Neural cell (in vitro differentiated cells): ENCODE measurements around the gene MCM3AP. TPM values are rescaled to one million over a fixed set of nuclear protein-coding genes. Genes with fewer than 3 reads are reported as not detected.

Source experiments
- H2AFZ ChIP-seq: fragments of 200-600, 300-800 bp; sonication (generic), shearing (Covaris generic); 2 replicates; pipeline ENCODE4 v1.6.0; 2014; ENCODE audit warnings: low read depth, mild to moderate bottlenecking, antibody characterized with exemption, low read length, moderate library complexity
- H3F3A ChIP-seq: fragments of 200-600 bp; shearing (Covaris generic); 2 replicates; pipeline ENCODE4 v1.6.1; 2016; ENCODE audit warnings: mild to moderate bottlenecking, moderate library complexity, mixed read lengths, antibody characterized with exemption, low read length; ENCODE audit not compliant: insufficient read depth, poor library complexity, severe bottlenecking
- H3K27ac ChIP-seq: fragments of 200-600, 300-800 bp; sonication (generic), shearing (Covaris generic); 2 replicates; pipeline ENCODE4 v1.5.1; 2014; ENCODE audit warnings: mild to moderate bottlenecking, low read length, moderate library complexity
- H3K27me3 ChIP-seq: fragments of 300-800, 200-600 bp; sonication (generic), shearing (Covaris generic); 2 replicates; pipeline ENCODE4 v1.6.0; 2014; ENCODE audit warnings: mild to moderate bottlenecking, low read depth, low read length, moderate library complexity; ENCODE audit not compliant: insufficient read depth
- H3K36me3 ChIP-seq: fragments of 300-800, 200-600 bp; sonication (generic), shearing (Covaris generic); 2 replicates; pipeline ENCODE4 v1.5.1; 2014; ENCODE audit warnings: mild to moderate bottlenecking, antibody characterized with exemption, low read length, moderate library complexity; ENCODE audit not compliant: insufficient read depth
- H3K4me2 ChIP-seq: fragments of 300-800, 200-600 bp; sonication (generic), shearing (Covaris generic); 2 replicates; pipeline ENCODE4 v1.6.0; 2014; ENCODE audit warnings: mild to moderate bottlenecking, low read length
- H3K4me3 ChIP-seq: fragments of 300-800, 200-600 bp; sonication (generic), shearing (Covaris generic); 2 replicates; pipeline ENCODE4 v1.5.1; 2014; ENCODE audit warnings: mild to moderate bottlenecking, low read length, moderate library complexity
- H3K79me2 ChIP-seq: fragments of 200-600 bp; shearing (Covaris generic); replicated peaks from 2 replicates; pipeline ENCODE4 v1.6.0; 2014; ENCODE audit warnings: mild to moderate bottlenecking, low read length, moderate library complexity; ENCODE audit not compliant: insufficient read depth
- H3K9ac ChIP-seq: fragments of 300-800, 200-600 bp; sonication (generic), shearing (Covaris generic); 2 replicates; pipeline ENCODE4 v1.6.1; 2016; ENCODE audit warnings: mild to moderate bottlenecking, low read length, mixed read lengths
- H3K9me2 ChIP-seq: fragments of 200-600 bp; shearing (Covaris generic); 2 replicates; pipeline ENCODE4 v1.6.1; 2016; ENCODE audit warnings: mild to moderate bottlenecking, low read length, mixed read lengths; ENCODE audit not compliant: insufficient read depth
- H3K9me3 ChIP-seq: fragments of 200-600, 300-800 bp; sonication (generic), shearing (Covaris generic); 2 replicates; pipeline ENCODE4 v1.6.1; 2016; ENCODE audit warnings: mild to moderate bottlenecking, mixed run types, low read length, moderate library complexity, mixed read lengths
- H4K20me1 ChIP-seq: fragments of 200-600 bp; shearing (Covaris generic); 2 replicates; pipeline ENCODE4 v1.6.1; 2016; ENCODE audit warnings: mild to moderate bottlenecking, mixed run types; ENCODE audit not compliant: insufficient read depth
- EP300 ChIP-seq: fragments of 450-650 bp; conservative IDR thresholded peaks from 2 replicates; pipeline ENCODE4 v1.6.1; 2014; ENCODE audit warnings: antibody characterized with exemption, mild to moderate bottlenecking, moderate library complexity; ENCODE audit not compliant: poor library complexity, severe bottlenecking
- EZH2 ChIP-seq: fragments of 200-600, 300-800 bp; shearing (Covaris generic), sonication (generic); IDR thresholded peaks from 2 replicates; pipeline ENCODE4 v1.6.1; 2014; ENCODE audit warnings: antibody characterized with exemption, low read length, borderline replicate concordance, mild to moderate bottlenecking; ENCODE audit not compliant: insufficient read depth, poor library complexity, severe bottlenecking
- MXI1 ChIP-seq: fragments of 450-650 bp; conservative IDR thresholded peaks from 2 replicates; pipeline ENCODE4 v1.6.1; 2014; ENCODE audit warnings: antibody characterized with exemption, mild to moderate bottlenecking; ENCODE audit not compliant: poor library complexity, severe bottlenecking
- POLR2AphosphoS5 ChIP-seq: IDR thresholded peaks from 2 replicates; pipeline ENCODE4 v1.6.1; 2012
- RAD21 ChIP-seq: fragments of 450-650 bp; conservative IDR thresholded peaks from 2 replicates; pipeline ENCODE4 v1.6.1; 2014; ENCODE audit warnings: antibody characterized with exemption, mild to moderate bottlenecking, moderate library complexity
- SMC3 ChIP-seq: fragments of 450-650 bp; conservative IDR thresholded peaks from 2 replicates; pipeline ENCODE4 v1.6.1; 2014; ENCODE audit warnings: antibody characterized with exemption, mild to moderate bottlenecking, moderate library complexity; ENCODE audit not compliant: poor library complexity
- TAF1 ChIP-seq: IDR thresholded peaks from 2 replicates; pipeline ENCODE4 v1.6.1; 2012; ENCODE audit warnings: low read depth
- polyA plus RNA-seq: library from polyadenylated mRNA; depleted of rRNA; stranded (reverse); fragments of >200 nt; gene quantifications from 2 replicates; pipeline ENCODE4 v1.2.3, GENCODE V29; 2014
- TF ChIP-seq, protein P1 (sequence below): fragments of 450-650 bp; IDR thresholded peaks from 2 replicates; pipeline ENCODE4 v1.5.1; 2014; ENCODE audit warnings: antibody characterized with exemption, mild to moderate bottlenecking, moderate library complexity; ENCODE audit not compliant: poor library complexity, severe bottlenecking
- TF ChIP-seq, protein P2 (sequence below): IDR thresholded peaks from 2 replicates; pipeline ENCODE4 v1.6.1; 2012; ENCODE audit warnings: borderline replicate concordance

MCM3AP gene
- polyA plus RNA-seq, 1 donor from 2014 or later, result 74.2 TPM

DNA sequence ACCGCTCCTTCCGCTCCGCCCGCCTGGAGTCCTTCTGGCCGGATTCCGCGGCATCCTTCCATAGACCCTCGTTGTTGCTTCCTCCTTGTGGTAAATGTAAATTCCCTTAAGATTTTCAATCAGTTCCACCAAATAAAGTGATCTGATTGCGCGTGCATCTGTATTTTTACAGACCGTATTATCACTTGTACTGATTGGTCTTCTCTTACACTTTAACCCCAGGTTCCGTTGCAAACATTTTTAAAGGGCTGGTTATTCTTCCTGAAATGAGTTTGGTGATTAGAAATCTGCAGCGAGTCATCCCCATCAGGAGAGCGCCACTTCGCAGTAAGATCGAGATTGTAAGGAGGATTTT, 1.2 kb upstream of the MCM3AP start:
- Histone ChIP-seq H3K9ac (peak overlapping the region; percentile 86), H3K4me3 (peak overlapping the region; percentile 89), H3K9me2 (no peaks in the 10 kb centered on the region), H3K4me2 (peak overlapping the region; percentile 61), H2AFZ (peak overlapping the region; percentile 83), H3K9me3 (no peaks in the 10 kb centered on the region), H3F3A (no peaks in the 10 kb centered on the region), H3K36me3 (peaks cover 9% of the 10 kb centered on the region), H3K79me2 (peaks cover 35% of the 10 kb centered on the region), H3K27me3 (no peaks in the 10 kb centered on the region), H3K27ac (peak overlapping the region; percentile 94), H4K20me1 (no peaks in the 10 kb centered on the region)
- TF ChIP-seq EP300, result no peak
- TF ChIP-seq, protein P1, sequence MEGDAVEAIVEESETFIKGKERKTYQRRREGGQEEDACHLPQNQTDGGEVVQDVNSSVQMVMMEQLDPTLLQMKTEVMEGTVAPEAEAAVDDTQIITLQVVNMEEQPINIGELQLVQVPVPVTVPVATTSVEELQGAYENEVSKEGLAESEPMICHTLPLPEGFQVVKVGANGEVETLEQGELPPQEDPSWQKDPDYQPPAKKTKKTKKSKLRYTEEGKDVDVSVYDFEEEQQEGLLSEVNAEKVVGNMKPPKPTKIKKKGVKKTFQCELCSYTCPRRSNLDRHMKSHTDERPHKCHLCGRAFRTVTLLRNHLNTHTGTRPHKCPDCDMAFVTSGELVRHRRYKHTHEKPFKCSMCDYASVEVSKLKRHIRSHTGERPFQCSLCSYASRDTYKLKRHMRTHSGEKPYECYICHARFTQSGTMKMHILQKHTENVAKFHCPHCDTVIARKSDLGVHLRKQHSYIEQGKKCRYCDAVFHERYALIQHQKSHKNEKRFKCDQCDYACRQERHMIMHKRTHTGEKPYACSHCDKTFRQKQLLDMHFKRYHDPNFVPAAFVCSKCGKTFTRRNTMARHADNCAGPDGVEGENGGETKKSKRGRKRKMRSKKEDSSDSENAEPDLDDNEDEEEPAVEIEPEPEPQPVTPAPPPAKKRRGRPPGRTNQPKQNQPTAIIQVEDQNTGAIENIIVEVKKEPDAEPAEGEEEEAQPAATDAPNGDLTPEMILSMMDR, result no peak
- no peak for TF ChIP-seq TAF1
- TF ChIP-seq SMC3, result no peak
- TF ChIP-seq MXI1, result no peak
- TF ChIP-seq, protein P2, sequence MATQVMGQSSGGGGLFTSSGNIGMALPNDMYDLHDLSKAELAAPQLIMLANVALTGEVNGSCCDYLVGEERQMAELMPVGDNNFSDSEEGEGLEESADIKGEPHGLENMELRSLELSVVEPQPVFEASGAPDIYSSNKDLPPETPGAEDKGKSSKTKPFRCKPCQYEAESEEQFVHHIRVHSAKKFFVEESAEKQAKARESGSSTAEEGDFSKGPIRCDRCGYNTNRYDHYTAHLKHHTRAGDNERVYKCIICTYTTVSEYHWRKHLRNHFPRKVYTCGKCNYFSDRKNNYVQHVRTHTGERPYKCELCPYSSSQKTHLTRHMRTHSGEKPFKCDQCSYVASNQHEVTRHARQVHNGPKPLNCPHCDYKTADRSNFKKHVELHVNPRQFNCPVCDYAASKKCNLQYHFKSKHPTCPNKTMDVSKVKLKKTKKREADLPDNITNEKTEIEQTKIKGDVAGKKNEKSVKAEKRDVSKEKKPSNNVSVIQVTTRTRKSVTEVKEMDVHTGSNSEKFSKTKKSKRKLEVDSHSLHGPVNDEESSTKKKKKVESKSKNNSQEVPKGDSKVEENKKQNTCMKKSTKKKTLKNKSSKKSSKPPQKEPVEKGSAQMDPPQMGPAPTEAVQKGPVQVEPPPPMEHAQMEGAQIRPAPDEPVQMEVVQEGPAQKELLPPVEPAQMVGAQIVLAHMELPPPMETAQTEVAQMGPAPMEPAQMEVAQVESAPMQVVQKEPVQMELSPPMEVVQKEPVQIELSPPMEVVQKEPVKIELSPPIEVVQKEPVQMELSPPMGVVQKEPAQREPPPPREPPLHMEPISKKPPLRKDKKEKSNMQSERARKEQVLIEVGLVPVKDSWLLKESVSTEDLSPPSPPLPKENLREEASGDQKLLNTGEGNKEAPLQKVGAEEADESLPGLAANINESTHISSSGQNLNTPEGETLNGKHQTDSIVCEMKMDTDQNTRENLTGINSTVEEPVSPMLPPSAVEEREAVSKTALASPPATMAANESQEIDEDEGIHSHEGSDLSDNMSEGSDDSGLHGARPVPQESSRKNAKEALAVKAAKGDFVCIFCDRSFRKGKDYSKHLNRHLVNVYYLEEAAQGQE, result no peak
- no peak for TF ChIP-seq RAD21
- no peak for TF ChIP-seq EZH2
- no peak for TF ChIP-seq POLR2AphosphoS5

DNA sequence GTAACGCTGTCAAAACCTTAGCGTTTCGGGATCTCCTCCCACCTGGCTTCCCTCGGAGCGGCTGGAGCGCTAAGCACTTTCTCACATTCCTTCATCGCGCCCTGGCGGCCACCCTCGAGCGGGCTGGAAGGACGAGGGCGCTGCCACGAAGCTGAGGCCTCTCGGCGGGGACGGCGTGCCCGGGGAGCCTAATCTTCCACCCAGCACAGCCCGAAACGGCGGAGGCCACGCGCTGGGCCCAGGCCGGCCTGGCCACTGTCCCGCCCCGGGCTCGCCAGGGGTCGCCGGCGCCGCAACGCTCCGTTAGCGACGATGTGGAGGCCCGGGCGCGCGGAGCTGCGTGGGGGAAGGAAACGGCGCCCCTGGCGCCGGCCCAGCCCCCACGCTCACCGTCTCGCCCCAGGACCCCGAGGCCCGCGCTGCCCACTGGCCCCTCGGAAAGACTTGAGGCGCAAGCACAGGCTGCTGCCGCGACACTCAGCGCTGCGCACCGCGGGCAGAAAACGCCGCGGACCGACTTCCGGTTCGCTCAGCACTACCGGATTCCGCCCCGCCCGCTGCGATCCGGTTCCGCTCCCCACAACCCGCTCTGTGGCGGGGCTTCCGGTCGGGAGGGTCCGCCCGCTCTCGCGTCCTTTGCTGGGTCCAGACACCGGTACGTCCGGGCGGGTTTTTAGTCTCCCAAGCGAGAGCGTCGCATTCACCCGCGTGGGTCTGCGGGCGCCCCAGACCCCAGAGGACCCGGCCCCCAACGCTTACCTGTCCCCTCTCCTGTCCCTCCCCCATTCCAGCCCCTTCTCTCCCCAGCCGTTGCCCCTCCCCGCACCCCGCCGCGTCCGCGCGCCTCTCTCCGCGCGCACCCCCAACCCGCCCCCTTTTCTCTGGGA, 593 bp upstream of the MCM3AP start, which contains the start of gene YBEY:
YBEY (plus strand) TSS at position 582 of the 887 bp plus-strand sequence. CDS start 572 bp downstream, outside the sequence.
- no peaks in the 10 kb centered on the region for H3K9me3 ChIP-seq
- H3K4me3 ChIP-seq, result peak within 1 kb of the TSS; percentile 89
- no peaks in the 10 kb centered on the region for H3F3A ChIP-seq
- H3K9me2 ChIP-seq, result no peaks in the 10 kb centered on the region
- H3K36me3 ChIP-seq, result peaks cover 9% of the 10 kb centered on the region
- H3K27me3 ChIP-seq, result no peaks in the 10 kb centered on the region
- peak within 1 kb of the TSS; percentile 94 for H3K27ac ChIP-seq
- no peaks in the 10 kb centered on the region for H4K20me1 ChIP-seq
- peak within 1 kb of the TSS; percentile 83 for H2AFZ ChIP-seq
- peak; percentile 44 for TF ChIP-seq EP300
- peak; percentile 51 for TF ChIP-seq SMC3
- peak; percentile 85 for TF ChIP-seq POLR2AphosphoS5
- TF ChIP-seq RAD21, result peak; percentile 51
- TF ChIP-seq TAF1, result no peak
- TF ChIP-seq, protein P1, result peak; percentile 64
- peak; percentile 87 for TF ChIP-seq MXI1
- TF ChIP-seq, protein P2, result peak; percentile 56
- TF ChIP-seq EZH2, result no peak
- peaks cover 39% of the 10 kb centered on the region for H3K79me2 ChIP-seq
- peak within 1 kb of the TSS; percentile 83 for H3K4me2 ChIP-seq
- peak within 1 kb of the TSS; percentile 86 for H3K9ac ChIP-seq
